GM23338 (cell line): ENCODE data around the gene CRY1.

ENCODE experiments used
- CTCF ChIP-seq, 2 experiments: fragments of 200-600 bp in 1 of 2; sonication (generic) in 1 of 2; conservative IDR thresholded peaks; 2 replicates each; pipeline versions ENCODE4 v1.5.1 to v1.6.1; 2016 to 2017; ENCODE audit warnings: antibody characterized with exemption in 2 of 2, low read depth in 2 of 2, mild to moderate bottlenecking in 2 of 2, moderate library complexity in 1 of 2
- EZH2 ChIP-seq: fragments of 200-600 bp; sonication (generic); IDR thresholded peaks from one replicate; pipeline ENCODE4 v1.8.0; 2017; ENCODE audit warnings: antibody characterized with exemption, mild to moderate bottlenecking, low read depth; ENCODE audit not compliant: unreplicated experiment
- POLR2AphosphoS5 ChIP-seq: IDR thresholded peaks from 2 replicates; pipeline ENCODE4 v1.6.1; 2016; ENCODE audit warnings: antibody characterized with exemption, low read depth
- REST ChIP-seq: IDR thresholded peaks from one replicate; pipeline ENCODE4 v1.6.1; 2018; ENCODE audit warnings: antibody characterized with exemption; ENCODE audit not compliant: unreplicated experiment
- ZNF331 ChIP-seq: fragments of 250-450 bp; sonication (Bioruptor Pico); IDR thresholded peaks from 2 replicates; pipeline ENCODE4 v1.5.0; 2020; ENCODE audit warnings: low read depth, mild to moderate bottlenecking, moderate library complexity

DNA sequence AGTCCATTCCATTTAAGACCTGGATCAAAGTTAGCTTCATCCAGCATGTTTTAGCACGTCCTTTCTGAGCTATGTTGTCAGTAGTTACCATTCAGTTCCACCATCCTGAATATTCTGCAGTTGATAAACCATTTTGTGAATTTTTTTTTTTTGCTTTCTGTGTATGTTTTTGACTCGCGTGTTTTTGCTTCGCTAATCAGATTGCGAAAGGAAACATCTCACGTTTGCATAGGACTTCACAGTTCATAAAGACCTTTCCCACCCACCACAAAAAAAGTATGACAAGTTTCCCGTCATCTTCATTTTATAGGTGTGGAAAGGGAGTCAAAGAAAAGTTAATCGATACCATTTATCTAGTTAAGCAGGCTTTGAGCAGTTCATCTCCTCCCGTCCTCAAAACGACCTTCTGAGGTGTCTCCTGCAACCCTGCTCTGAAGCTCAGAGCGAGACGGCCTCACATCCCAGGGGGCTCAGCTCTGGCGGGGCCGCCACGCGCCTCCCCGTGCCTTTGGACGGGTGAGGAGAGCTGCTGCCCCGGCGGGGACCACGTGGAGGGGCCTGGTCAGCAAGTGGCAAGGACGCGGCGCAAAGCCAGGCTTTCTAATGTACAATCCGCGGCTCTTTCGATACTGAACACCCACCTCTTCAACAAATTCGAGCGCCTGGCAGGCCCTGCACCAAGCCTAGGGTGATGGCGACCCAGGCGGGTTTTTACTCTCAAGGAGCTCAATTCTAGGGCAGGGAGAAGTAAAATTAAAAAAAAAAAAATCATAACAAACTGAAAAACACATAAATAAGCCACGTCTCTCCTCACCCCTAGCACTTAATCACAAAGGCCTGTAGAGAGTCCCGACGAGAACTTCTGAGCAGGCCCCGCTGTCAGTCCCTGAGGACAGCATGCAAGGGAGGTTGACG, 138.6 kb downstream of the CRY1 start:
- TF ChIP-seq POLR2AphosphoS5, result no peak
- TF ChIP-seq CTCF (conservative IDR thresholded peaks at IDR 0.05; ENCODE audit: low read depth in 2 of 2), result no peak
- no peak for TF ChIP-seq EZH2
- no peak for TF ChIP-seq ZNF331 (CRISPR knock-in tag)
- no peak for TF ChIP-seq REST
